H1 (cell line): ENCODE data around the gene APOBEC3F. TPM values are rescaled to one million over a fixed set of nuclear protein-coding genes. Genes with fewer than 3 reads are reported as not detected.

Experiments used
- POLR2A ChIP-seq, 2 experiments: IDR thresholded peaks; 1 replicate in 1 of 2; 2 replicates in 1 of 2; pipeline ENCODE4 v1.6.1; 2011; ENCODE audit warnings: low read depth in 2 of 2, low read length in 2 of 2, mild to moderate bottlenecking in 2 of 2; ENCODE audit errors: control extremely low read depth in 1 of 2
- POLR2AphosphoS5 ChIP-seq: IDR thresholded peaks from 2 replicates; pipeline ENCODE4 v1.6.1; 2011; ENCODE audit warnings: low read depth, low read length
- RAD21 ChIP-seq, 2 experiments: IDR thresholded peaks in 1 of 2; conservative IDR thresholded peaks in 1 of 2; 2 replicates each; pipeline ENCODE4 v1.6.1; 2011; ENCODE audit warnings: low read depth in 2 of 2, low read length in 2 of 2, improper control_type of control experiment in 1 of 2, inconsistent platforms in 1 of 2, mild to moderate bottlenecking in 1 of 2, moderate library complexity in 1 of 2
- TCF12 ChIP-seq: IDR thresholded peaks from 2 replicates; pipeline ENCODE4 v1.6.1; 2011; ENCODE audit warnings: low read depth, mild to moderate bottlenecking, low read length
- polyA plus RNA-seq, 7 experiments: library from polyadenylated mRNA; depleted of rRNA in 3 of 7; stranded (reverse) in 5 of 7; unstranded in 2 of 7; fragments of >200 nt in 5 of 7; fragments of 200-250 nt in 2 of 7; gene quantifications; 1 replicate in 5 of 7; 2 replicates in 1 of 7; 4 replicates in 1 of 7; pipeline versions ENCODE4 v1.2.1 to v1.2.3, GENCODE V29; 2011 to 2013; ENCODE audit warnings: missing spikeins in 2 of 7, mixed read lengths in 2 of 7
- total RNA-seq: library from RNA; stranded (reverse); fragmentation: NEBNext Ultra II Directional; extraction: Animal tissue kit (Norgen Biotek cat#: 25700); gene quantifications from 2 replicates; pipeline ENCODE4 v1.2.1, GENCODE V29; 2021

Gene APOBEC3F
- total and polyA plus RNA-seq, 2 of the 8 experiments (the other 6 are each of a cell fraction or from before 2014, with no cell fraction given): 4.0 to 7.3 TPM

DNA sequence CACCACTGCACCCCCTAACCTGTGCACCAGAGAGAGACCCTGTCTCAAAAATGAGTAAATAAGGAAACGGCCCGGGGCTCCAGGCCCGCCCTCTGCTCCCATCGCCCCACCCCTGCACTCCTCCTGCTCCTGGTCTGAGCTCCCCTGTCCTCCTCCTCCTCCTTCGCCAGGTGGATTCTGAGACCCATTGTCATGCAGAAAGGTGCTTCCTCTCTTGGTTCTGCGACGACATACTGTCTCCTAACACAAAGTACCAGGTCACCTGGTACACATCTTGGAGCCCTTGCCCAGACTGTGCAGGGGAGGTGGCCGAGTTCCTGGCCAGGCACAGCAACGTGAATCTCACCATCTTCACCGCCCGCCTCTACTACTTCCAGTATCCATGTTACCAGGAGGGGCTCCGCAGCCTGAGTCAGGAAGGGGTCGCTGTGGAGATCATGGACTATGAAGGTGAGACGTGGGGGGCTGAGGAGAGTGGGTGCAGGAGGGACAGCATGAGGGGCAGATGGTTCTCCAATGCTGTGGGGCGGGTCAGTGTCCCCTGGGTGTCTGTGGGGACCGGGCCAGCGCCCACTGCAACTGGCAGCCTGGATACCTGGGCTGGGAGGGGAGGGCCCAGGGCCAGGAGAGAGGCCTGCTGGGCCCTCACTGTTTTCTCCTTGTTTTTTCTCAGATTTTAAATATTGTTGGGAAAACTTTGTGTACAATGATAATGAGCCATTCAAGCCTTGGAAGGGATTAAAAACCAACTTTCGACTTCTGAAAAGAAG, 22.9 kb upstream of the APOBEC3F start (continued):
- TF ChIP-seq TCF12: 0 out of 2 replicates have a peak, but pooled peaks have one; percentile 53
- 0 out of 2 replicates have a peak, but pooled peaks have one; percentile 22 for TF ChIP-seq POLR2AphosphoS5
- no peak; a peak in 2 of 4 replicates for TF ChIP-seq RAD21 (IDR thresholded peaks at IDR 0.05 in 1 of 2, conservative IDR thresholded peaks at IDR 0.05 in 1 of 2; ENCODE audit: low read depth in 2 of 2, low read length in 2 of 2)
- peak in 1 of 2 experiments; percentile 59; a peak in 1 of 3 replicates for TF ChIP-seq POLR2A (IDR thresholded peaks at IDR 0.05; ENCODE audit: control extremely low read depth in 1 of 2, low read depth in 2 of 2, low read length in 2 of 2)
